DMS53 treated with DMSO at 0.1 percent for 48 hours (cell line): ENCODE data around the gene SPOCK2.

ENCODE experiments used
- DNase-seq: peaks from one replicate; lab custom pipeline; 2025; ENCODE audit not compliant: unreplicated experiment; lab: John Stamatoyannopoulos, UW

SPOCK2 gene

DNA sequence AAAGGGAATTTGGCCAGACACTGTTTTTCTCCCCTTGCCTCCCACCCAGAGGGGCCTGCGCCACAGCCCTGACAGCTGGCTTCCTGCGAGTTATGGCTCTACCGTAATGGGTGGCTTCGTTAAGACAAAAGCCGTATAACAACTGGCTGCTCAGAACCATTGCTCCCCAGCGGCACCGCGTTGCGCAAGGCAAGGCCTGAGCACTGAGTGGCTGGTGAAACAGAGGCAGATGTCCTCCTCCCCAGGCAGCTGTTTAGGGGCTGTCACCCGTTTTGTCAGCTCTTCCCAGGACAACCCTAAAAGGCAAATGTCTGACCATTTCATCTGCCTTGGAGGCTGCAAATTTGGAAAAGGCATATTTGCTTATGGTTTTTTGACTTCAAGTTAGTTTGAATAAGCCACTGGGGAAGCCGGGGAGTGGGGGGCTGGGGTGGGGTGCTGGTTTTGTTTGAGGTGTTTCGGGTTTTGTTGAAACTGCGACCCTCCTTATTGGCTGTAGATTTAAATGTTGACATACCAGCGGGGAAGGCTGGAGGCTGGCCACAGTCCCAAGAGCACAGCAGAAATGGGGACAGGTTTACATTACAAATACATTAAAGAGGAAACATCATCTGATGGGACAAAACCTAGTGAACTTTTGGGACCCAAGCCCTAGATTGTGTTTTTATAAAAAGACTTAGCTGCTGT, 681 bp upstream of the SPOCK2 start:
- DNase-seq, result no peak

DNA sequence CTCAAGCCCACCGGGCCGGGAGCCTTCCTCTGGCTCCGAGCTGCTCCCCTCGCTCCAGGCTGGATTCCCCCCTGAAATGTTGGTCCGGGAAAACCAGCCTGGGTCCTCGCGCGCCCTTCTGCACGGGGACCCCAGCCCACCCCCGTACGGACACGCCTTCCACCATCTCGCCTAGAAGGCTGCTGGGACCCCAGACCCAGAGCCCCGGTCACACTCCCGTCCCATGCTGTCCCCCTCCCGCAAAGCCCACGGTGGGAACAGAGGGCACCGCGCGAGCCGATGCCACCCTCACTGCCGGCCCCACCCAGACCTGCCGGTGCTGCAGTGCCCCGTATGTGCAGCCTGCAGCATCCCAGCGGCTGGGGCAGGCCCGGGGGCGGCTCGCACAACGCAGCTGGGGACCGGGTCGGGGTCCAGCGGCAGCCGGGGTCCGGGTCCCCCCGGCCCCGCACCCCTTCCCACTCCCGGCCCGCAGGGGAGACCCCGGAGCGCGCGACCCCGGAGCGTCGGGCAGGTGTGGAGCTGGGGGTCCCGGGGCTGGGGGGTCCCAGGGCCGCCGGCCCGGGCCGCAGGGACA, 871 bp downstream of the SPOCK2 start:
- DNase-seq, result no peak

DNA sequence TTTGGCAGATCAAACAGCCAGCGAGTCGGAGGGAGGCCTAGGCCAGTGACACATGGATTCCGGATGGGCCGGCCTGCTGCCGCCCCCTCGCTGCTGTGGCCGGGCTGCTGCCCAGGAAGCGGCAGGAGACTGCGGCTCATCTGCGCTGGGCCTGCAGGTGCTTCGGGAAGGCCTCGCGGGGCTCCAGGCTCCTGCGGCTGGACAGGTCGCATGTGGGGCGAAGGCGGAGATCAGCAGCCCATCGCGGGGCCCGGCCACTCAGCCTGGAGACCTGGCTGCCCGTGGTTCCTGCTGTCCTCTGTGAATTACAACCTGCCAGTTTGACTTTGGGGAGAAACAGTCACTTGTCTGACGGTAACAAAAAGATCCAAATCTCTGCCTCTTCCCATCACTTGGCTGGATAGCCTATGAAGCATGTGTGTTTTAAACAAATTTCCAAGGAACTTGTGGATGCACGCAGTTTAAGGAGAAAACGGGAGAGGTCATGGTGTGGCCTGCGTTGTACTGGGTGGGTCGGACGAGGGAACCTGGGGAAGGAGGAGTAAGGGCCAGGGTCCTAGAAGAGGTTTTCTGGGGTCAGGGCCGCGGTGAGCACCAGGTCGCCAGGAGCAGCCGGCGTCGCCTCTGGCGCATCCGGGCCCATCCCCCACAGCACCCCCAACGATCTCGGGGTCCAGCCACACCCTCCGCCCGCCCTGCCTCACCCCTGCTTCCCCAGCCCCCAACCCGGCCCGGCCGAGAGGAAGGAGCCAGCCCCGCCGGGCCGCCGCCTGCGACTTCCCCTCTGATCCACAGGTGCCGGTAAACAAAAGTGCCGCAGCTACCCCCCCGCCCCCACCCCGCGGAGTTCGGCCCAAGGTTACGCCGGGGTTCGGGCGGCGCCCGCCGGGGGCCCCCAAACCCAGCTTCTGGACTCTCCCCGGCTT, 1.6 kb downstream of the SPOCK2 start:
- DNase-seq, result no peak

DNA sequence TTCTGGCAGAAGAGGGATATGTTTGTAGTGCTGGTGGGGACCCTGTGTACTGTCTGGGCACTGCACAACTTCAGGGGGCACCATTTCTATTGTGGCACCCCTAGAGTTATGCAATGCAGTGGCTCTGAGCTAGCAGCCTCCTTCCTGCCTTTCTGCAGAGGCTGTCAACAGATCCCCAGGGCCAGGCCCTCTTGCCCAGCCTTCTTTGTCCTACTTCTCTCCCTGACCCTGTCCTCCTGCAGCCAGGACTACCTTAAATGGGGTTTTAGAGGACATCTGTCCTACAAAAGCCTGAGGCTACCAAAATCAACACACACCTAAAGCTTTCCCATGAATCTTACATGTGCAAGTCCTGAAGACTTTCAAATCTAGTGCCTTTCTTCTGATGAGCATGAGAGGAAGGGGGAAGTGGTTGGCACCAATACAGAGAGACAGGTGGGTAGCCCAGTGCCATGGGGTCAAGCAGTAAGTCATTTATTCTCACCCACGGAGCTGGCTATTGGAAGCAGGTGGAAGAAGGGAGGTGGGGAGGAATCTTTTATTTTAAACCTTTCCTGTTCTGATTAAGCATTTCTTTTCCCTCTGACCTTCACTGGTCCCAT, 2.4 kb downstream of the SPOCK2 start:
- DNase-seq, result no peak

- no peak for DNase-seq
Observed at GRCh38 chr10:72085166-72085565, 3.2 kb downstream of the SPOCK2 start.

DNA sequence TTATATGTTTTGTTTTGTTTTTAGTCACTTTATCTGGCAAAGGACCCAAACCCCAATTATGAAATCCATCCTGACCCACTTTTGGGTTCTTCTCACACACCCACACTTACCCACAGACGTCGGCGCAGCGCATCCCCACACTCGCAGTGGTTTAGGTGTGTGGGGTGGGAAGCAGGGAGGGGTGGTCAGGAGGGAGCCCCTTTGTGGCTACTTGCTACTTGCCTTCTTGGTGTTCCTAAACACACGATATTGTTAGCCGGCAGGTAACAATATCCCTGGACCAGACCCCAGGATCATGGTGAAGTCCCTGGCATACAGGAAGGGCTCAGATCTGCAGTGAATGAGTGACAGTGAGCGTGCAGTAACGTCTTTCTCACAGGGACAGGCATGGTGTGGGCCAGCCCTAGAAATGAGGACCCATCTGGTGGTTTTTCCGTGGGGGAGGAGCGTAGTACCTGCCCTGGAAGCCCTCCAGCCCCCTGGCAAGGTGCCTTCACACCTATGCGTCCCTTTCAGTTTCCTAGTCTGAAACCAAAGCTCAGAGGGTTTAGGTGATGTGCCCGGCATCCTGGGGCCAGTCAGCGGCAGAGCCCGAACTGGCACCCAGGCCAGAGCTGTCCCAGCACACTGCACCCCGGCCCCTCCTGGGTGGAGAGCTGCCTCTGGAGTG, 4.4 kb downstream of the SPOCK2 start:
- no peak for DNase-seq

DNA sequence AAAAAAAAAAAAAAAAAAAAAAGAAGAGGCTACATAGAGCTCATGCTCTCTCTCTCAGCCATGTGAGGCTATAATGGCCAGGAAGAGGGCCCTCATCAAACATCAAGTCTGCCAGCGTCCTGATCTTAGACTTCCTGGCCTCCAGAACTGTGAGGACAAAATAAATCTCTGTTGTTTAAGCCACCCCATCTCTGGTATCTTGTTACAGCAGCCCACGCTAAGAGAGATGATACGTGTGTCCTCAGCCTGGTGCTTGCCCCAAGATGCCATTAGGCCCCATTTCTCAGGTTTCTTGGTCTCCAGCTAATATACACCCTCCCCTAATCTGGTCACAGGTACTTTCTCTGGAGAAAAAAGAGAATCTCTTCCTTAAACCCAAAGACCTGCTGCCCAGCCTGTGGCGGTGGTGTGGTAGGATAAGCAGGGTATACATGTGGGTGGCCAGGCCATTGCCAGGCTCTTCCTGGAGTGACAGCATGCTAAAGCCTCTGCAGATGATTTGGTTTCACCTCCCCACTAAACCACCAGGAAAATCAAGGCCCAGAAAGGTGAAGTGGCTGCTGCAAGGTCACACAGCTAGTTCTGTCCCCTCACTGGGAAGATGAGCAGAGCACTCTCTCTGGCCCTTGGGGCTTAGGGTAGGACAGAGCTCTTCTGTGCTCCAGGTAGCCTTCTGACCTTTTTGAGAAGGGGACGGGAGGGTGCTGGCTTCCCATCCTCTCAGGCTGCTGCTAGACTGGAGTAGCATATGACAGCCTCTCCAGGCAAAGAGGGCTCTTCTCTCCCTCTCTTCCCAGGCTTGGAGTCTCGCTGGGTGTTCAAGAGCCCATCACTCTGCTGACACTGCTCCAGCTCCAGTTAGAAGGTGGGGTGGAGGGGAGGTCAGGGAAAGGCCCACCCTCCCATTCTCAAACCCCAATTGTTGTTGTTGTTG, 5.2 kb downstream of the SPOCK2 start:
- DNase-seq, result no peak

- DNase-seq, result no peak
Observed at GRCh38 chr10:72081772-72082590, 6.4 kb downstream of the SPOCK2 start.

DNA sequence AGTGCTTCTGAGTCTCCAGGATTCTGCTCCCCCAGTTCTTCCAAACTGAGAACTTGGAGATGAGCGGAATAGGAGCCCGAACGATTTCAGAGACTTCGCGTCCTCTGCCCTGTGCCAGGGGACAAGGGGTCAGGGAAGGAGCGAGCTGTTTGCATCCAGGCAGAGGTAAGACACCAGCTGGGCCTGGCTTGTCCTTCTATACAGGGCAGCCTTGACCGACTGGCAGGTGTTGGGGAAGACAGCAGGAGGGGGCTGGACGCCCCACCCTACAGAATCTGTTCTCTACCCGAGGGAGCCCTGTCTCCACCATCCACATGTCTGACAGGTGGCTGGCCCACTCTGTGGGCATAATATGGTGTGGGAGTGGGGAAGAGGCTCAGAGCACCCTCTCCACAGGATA, 7.1 kb downstream of the SPOCK2 start:
- DNase-seq, result no peak

- DNase-seq, result no peak
Observed at GRCh38 chr10:72080042-72080975, 8.0 kb downstream of the SPOCK2 start.

GRCh38 chr10:72079356-72079755, 9.0 kb downstream of the SPOCK2 start:
- no peak for DNase-seq

- DNase-seq, result no peak
Observed at GRCh38 chr10:72077275-72077990, 10.9 kb downstream of the SPOCK2 start.

GRCh38 chr10:72076756-72077155, 11.6 kb downstream of the SPOCK2 start:
- DNase-seq, result no peak

DNA sequence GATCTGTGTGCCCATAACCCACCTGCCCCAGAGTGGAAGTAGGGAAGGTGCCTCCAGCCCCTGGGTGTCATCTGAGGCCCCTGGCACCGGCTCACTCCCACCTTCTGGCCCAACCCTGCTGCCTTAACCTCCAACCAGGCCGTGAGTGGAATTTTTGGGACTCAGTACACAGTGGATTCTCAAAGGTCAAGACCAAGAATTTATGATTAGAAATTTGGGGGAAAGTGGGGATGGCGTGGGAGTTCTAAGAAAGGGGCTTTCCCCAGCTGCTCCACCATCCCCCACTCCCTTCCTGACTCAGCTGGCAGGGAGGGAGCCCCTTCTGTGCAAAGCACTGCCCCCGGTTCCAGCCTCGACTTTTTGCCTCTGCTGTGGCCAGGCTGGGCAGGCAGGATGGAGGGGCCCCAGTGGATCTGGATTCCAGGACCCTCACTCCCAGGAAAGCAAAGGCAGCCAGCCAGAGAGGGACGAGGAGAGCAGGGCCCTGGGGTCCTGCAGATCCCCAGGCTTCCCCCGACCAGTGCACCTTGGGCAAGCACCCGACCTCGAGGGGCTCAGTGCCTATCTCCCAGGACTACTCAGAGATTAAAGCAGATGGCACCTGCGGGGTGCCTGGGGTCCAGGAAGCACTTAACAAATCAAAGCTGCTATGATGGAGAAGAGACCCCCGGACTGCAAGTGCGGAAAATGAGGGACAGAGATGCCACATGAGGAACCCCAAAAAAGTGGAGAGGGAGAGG, 12.8 kb downstream of the SPOCK2 start:
- DNase-seq, result no peak

DNA sequence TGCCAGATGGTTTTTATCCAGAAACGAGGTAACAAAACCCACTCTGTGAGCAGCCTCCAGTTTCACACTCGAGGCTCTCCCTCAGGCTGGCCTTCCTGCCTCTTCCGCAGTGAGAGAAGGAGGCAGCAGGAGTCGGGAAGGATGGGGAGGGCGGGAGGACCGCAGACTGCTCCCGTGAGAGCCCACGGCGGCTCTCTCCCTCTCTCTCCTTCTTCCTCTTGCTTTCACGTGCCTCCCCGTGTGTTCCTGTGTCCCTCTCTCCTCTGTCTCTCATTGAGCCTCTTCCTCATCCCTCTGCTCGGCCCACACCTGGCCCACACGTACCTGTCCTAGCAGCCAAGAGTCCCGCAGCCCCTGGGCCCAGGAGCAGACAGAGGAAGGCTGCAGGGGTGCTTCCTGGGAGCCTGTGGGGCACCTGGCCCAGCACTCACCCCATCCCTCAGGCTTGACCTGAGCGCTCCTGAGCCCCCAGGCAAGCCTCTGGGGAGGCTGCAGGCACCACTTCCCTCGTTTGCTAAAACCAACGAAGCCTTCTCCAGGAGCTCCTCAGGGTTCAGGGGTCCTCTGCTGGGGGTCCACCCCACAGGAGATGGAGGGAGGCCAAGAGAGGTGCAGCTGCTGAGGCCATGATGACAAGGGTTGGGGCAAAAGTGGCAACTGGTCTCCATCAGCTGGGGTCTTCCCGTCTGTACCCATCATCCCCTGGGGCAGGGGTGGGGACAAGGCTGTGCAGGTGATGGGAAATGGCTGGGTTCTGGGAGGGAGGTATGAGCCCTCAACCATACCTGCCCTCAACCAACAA, 13.6 kb downstream of the SPOCK2 start:
- DNase-seq, result no peak
